ENCODE measurements around the gene ZG16B.

ZG16B gene

DNA sequence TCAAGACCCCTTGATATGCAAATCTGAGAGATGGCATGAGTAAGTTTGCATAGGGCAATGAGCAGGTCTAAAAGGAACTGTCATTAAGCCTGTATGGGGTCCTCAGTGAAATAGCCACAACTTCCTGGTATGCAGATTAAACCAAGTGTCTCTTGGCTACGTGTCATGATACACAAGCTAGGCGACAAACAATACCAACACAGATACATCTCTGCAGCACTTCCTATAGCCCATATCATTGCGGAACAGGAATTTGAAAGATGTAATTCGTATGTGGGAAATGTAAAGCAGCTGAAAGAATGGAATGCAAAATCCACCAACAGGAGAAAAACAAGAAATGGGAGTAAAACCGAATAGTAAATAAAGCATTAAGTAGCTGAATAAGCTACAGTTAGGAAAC is 15.0 kb downstream of the ZG16B start:
- DNase-seq (ENCODE audit: low read depth): no peak

DNA sequence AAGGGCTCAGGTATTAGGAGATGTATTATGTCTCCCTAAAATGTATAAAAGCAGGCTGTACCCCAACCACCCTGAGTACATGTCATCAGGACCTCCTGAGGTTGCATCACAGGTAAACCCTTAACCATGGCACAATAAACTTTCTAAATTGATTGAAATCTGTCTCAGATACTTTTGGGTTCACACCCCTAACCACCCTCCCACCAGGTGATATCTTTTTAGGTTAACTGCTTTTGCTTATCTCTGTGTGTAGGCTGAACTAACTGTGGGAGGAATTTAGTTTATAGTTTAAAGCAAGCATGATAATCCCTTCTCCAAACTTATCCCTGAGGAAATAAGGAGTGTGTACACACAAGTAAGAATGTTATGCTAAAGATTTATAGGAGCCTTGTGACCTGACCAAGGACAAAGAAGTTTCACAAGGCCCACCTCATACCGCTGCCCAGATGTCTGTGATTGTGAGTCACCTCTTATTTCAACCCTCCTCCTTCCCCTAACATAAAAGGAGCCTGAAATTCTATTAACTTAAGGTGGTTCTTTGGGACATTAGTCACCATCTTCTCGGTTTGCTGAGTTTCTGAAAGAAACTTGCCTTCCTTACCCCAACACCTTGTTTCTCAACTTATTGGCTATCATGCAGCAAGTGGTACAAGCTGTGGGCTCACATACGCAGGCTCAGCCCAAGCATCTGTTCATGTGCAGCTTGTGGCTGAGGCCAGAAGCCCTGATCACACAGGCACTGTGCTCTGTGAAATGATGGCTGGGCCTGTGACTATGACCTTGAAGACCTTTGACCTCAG is 16.6 kb downstream of the ZG16B start:
- DNase-seq (ENCODE audit: low read depth): peak; percentile 54

DNA sequence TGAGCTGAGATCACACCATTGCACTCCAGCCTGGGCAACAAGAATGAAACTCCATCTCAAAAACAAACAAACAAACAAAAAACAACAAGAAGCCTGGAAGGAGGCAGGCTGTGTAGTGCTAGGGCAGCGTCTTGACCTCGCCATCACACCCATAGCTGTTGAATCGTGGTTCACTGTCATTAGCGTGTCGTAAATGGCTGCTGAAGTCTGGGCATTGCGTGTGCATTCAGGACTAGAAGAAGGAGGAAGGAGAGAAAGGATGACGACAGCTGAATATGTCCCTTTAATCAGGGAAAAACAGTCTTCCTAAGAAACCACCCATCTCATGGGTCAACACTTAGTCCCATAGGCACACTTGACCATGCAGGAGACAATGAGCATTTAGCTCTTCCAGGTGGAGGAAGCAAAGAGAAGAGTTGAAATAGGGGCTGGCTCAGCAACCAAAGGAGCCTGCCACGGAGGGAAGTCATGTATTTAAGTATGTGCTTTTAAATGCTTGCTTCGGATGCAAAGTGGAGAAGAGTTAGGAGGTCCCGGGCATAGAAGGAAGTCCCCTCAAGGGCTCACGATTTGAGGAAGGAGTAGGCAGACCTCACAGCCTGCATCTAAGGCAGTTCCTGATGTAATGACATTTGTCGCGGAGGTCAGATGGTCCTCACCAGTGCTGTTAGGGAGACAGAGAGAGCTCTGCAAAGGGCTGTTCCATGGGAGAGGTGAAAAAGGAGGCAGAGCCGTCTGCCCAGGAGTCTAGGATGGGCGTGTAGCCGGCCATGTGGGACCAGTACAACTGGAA is 19.0 kb downstream of the ZG16B start:
- DNase-seq (ENCODE audit: low read depth): no peak

DNA sequence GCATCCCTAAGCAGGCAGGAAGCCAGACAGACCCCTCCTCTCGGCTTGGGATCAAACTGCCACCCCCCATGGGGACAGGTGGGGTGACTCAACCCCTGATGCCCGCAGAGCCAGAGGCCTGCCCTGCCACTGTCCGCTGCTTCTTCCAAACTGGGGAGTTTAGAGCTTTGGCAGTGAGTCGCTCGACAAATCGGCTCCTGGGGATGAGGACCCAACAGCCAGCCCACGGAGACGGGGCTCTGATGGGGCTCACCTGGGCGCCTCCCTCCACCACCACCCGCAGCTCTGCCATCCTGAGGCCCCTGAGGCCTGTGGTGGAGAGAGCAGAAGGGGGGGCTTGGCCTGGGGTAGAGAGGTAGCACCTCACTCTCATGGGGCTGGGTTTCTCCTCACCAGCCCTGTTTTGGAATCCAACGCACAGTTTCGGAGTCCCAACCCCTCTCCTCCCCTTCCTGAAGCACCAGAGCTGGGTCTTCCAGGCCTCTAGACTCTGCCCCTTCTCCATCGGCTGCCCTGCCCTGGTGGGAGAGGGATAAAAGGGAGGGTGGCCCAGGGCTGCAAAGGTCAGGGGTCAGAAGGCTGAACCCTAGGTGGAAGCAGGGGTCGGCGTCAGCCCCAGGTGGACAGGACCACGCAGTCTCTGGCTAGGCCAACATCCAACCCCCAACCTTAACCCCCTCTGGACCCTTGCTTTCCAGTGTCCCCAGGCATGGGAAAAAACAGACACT is 22.1 kb downstream of the ZG16B start:
- DNase-seq (ENCODE audit: low read depth): no peak

DNA sequence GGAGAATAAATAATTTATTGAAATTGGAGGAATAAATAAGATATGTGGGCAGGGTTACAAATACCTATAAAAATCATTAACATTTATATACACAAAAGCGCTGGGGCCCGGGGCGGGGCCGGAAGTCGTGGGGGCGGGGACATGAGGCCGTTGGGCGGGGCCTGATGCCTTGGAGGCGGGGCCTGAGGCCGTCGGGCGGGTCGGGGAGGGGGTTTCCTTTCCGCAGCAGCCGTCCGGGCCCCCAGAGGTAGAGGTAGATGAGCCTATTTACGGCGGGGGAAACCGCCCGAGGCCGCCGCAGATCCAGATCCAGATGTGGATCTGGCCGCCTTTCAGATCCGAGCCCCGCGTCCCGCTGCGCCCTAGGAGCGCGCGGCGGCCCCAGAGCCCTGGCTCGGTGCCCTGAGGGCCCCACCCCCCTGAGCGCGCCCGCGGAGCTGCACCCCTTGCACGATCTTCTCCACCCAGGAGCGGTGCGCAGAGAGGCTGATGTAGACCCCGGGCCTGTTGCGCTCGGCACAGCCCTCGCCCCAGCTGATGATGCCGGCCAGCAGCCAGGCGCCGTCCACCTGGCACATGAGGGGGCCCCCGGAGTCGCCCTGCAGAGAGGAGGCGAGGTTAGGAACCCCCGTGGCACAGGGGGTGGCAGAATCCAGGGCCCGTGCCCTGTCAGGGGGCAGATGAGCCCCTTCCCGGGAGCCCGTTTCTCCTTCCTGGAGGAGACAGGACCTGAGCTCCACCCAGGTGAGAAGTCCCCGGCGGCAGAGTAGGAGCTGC is 22.8 kb downstream of the ZG16B start:
- no peak for DNase-seq (ENCODE audit: low read depth)

DNA sequence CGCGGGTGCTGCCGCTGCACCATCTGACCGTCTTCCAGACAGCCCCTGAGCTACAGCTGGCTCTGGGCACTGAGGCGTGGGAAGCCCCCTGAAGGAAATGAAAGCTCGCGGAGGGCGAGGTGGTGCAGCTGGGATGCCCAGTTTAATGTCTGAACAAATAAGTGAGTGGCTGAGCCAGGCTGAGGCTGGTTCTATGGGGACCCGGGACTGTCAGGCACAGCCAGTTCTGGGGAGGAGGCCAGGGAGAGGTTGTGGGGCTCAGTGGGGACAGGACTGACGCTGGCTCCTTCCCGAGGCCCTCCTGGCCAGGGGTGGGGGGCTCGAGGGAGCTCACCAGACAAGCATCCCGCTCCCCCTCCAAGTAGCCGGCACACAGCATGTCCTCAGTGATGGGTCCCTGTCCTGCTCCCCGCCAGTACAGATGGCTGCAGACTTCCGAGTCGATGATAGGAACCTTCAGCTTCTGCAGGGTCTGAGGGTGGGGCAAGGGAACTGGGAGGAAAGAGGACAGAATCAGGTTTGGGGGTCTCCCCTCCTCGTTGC is 23.5 kb downstream of the ZG16B start:
- DNase-seq (ENCODE audit: low read depth): no peak

DNA sequence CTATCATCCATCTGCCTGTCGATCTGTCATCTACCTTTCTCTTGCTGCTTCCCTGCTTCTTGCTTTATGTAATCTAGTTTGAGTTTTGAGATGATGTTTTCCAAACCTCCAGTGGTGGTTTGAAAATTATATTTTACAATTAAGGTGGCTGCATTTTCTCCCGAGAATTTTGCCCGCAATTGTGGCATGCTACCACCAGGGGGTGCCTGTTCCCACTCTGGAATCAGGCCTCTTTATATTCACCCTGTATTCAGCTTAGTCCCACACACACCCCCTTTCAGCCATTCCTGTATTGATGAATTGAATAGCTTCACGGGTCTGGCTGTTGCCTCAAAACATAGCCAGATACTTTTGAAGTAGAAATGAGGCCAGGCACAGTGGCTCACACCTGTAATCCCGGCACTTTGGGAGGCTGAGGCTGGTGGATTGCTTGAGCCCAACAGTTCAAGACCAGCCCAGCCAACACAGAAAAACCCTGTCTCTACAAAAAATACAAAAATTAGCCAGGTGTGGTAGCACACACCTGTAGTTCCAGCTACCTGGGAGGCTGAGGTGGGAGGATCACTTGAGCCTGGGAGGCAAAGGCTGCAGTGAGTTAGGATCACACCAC is 24.7 kb downstream of the ZG16B start:
- no peak for DNase-seq (ENCODE audit: low read depth)

DNA sequence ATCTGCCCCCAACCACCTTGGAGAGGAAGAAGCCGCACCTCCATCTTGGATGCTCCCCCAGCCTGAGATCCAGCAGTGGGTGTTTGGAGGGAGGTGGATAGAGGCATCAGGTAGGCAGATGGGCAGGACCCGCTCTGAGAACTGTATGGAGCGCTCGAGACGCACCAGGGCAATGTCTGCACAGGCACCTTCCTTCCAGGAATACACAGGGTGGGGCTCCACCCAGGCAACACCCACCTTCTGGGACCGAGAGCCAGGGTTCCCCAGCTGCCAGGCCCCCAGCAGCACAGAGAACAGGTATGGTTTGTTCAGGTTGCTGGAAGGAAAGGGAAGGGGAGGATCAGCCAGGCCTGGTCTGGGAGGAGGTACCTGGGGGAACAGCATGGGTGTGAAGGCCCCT is 25.4 kb downstream of the ZG16B start:
- DNase-seq (ENCODE audit: low read depth): no peak

DNA sequence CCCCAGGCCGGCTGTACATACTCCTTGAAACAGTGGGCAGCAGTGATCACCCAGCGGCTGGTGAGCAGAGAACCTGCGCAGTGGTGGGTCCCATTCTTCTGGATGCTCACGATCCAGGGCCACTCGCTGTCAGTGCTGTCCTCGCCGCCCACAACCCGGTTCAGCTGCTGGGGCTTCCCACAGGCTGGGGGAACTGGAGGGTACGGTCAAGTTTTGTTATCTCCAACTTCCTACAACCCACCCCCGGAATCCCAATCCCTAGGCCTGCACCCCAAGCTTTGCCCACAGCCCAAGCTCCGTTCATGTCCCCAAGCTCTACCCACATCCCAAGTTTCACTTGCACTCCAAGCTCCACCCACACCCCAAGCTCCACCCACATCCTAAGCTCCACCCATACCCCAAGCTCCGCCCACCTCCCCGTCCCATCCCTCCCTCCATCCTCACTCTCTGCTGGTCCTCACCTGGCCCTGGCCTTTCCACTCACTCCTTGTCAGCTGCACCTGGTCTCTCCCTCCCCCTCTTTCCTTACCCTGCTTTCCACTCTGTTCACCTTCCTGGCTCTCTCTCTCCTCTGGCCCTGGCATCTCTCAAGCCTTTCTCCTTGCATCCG is 26.1 kb downstream of the ZG16B start:
- no peak for DNase-seq (ENCODE audit: low read depth)

DNA sequence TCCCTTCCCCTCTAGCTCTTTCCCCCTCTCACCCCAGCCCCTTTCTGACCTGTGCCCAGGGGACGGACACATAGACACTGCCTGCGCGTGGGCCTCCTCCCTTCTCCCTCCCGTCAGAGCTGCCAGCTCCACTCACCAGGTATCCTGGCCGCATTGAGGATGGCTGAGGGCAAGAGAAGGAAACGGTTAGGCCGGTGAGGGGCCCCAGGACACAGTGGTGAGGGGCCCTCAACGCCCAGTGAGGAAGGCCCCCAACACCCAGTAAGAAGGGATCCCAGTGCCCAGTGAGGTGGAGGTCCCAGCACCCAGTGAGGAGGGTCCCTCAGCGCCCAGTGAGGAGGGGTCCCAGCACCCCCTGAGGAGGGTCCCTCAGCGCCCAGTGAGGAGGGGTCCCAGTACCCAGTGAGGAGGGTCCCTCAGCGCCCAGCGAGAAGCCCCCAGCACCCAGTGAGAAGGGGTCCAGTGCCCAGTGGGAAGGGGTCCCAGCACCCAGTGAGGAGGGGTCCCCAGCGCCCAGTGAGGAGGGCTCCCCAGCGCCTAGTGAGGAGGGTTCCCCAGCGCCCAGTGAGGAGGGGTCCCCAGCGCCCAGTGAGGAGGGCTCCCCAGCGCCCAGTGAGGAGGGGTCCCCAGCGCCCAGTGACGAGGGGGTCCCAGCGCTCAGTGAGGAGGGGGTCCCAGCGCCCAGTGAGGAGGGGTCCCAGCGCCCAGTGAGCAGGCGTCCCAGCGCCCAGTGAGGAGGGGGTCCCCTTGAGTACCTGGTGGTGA is 26.8 kb downstream of the ZG16B start:
- no peak for DNase-seq (ENCODE audit: low read depth)

DNA sequence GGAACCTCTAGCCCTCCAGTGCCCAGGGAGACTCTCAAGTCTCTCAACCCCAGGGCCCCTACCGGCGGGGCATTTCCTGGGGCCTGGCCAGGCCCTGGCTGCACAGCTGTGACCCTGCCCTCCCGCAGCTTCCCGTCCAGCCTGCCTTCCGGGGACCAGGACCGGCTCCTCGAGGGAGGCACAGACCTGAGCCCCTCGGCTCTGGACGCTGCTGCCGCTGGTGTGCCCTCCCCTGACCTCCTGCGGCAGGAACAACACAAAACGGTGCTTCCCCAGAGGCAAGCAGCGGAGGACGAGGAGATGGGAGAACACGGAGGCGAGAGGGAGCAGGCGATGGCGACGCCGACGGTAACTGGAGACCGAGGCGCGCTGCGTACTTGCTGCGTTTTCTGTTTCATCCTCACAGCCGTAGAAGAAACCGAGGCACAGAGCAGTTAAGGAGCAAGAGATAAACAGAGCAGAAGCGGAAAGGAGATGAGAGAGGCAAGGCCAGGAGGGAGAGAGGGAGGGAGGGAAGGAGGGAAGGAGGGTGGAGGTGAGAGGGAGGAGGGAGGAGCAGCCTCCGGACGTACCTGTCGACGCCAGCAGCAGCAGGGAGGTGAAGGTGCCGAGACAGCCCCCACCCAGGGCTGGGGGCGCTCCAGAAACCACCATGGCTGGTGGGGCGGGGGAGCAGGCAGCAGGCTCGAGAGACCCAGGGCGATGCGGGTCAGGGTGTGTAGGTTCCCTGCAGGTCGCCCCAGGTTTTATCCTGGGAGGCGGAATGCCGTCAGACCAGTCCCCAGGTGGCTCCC is 27.5 kb downstream of the ZG16B start, which contains the start of gene PRSS22:
Gene PRSS22, minus strand, starts transcription at position 720 of the 794 bp plus-strand sequence. Its CDS starts 66 bp downstream, at position 654.
- no peak for DNase-seq (ENCODE audit: low read depth)

DNA sequence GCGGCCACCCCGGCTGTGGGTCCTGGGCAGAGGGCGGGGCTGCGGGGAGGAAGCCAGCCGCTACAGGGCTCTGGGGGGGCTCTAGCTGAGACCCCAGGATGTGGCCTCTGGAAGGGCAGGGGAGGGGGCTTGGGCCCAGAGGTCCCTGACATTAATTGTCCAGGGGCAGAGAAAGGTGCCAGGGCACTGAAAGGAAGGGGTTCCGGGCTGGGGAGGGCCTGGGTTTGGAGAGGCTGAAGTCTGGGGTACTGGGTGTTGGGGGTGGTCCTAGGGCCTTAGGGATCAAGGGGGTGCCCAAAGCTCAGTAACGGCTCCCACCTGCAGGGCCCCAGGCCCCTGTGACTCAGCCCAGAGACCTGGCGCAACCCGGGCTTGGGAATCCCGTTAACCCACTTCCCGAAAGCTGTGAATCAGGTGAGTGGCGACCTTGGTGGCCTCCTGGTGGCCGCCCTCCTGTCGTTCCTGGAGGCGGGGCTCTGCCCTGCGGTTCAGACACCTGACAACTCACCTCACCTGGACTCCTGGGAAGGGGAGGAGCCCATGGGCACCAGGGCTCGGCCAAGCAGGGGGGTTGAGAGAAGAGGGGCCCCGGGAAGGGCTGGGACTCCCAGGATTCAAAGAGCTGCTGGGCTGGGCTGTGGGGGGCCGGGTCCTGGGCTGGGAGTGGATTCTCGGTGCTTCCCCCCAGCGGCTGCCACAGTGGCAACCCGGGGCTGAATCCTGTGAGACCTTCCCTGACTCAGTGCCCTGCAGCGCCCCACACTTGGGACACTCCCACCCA is 28.3 kb downstream of the ZG16B start:
- DNase-seq (ENCODE audit: low read depth): no peak

DNA sequence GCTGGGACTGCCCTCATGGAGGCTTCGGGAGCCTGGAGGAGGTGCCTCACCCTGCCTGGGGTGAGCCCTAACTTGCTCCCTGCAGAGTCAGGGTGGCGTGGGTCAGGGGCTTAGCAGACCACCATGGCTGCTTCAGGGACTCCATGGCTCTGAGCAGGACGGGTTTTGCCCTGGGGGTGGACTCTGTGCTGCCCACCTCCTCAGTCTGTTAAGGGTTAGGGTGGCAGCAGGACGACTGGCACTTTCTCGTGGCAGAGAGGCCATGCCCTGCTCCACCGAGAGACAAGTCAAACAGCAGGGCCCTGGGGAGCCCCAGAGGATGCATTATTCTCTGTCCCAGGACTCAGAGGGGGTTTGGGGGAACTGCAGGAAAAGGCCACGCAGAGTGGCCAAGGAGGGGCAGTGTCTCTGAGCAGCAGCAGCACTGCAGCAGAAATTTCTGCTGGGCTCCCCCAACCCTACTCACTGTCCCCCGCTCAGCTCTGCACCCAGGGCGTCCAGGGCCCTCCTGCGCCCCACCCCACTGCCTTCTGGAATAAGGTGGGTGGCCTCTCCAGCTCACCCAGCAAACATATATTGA is 29.7 kb downstream of the ZG16B start:
- no peak for DNase-seq (ENCODE audit: low read depth)

DNA sequence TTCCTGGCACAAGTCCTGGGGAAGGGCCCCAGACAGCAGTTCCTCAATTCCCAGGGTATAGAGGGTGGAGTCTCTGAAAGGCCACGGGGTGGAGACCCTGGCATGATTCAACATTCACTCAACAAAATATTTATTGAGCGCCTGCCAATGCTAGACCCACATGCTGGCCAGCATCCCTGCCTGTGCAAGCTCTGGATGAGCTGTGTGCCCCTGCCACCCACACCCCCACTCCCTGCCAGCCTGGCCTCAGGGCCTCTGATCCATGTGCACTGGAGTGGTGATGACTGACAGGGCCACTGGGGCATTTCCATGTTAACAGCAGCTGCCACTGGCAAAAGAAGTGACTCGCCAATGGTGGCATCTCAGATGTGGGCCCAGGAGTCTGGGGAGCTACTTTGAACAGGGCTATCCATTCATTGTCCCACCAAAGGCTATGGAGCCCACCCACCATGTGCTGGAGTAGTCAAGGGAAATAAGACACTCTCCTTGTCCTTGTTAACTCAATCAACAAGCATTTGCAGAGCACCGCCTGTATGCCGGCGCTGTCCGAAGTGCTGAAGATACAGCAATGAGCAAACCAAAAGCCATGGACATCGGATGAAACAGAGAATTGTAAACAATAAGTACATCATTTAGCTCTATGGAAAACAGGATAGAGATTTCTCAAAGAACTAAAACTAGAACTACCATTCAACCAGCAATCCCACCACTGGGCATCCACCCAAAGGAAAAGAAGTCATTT is 30.9 kb downstream of the ZG16B start:
- DNase-seq (ENCODE audit: low read depth): no peak

DNA sequence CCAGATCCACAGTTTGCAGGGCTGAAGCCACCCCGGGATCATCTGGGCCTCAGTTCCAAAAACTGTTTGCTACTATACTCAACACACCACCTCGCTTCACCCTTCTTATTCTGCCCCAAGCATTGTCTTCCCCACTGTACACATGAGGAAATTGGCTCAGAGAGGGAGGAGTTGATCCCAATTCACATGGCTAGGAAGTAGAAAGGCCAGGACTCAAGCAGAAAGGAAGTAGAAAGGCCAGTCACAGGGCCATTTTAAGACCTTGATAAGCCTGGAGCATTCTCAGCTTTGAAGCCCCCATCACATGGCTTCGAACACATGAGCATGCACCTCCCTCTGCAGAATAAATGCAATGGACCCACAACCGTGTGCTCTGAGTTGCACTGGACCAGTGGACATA is 35.5 kb downstream of the ZG16B start:
- DNase-seq (ENCODE audit: low read depth): no peak

DNA sequence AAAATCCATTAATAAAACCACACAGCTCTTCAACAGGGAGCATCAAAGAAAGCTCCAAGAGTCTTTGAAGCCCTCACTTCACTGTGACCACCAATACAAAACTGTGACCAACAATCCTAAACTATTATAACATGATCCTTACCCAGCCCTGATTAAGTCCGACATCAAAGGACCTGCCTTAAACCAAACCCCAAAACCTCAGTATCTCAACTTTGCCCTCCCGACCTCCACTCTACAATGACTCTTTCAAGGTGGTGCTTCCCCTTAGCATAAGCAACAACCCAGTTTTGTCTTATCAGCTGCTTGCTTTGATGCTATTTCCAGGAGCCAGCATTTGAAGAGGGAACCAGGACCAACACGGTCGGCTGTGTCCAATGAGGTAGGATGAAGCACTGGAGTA is 36.3 kb downstream of the ZG16B start:
- DNase-seq (ENCODE audit: low read depth): no peak

DNA sequence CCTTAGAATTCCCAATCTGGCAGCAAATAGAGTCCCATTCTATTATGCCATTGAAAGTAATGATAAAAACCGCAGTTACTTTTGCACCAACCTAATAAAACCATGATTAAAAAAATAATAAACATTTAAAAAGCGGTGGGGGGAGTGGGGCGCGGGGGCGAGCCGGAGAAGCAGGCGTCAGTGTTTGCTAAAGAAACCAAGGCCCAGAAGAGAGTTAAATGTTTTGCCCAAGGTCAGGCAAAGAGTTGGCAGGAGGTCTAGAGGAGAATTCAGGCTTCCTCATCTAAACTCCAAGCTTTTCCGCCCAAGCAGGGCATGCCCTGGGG is 37.5 kb downstream of the ZG16B start:
- DNase-seq (ENCODE audit: low read depth): no peak

Data from iris pigment epithelial cell (primary cell).